HUES6 (cell line): ENCODE measurements around the gene DCBLD2.

Source experiments
- H3K27ac ChIP-seq: 2 replicates; pipeline ENCODE4 v1.7.0; 2013; ENCODE audit warnings: low read depth, mild to moderate bottlenecking, low read length, inconsistent platforms
- H3K27me3 ChIP-seq: 2 replicates; pipeline ENCODE4 v1.6.1; 2013; ENCODE audit warnings: low read length; ENCODE audit not compliant: control insufficient read depth, insufficient read depth
- H3K36me3 ChIP-seq: 2 replicates; pipeline ENCODE4 v1.6.1; 2013; ENCODE audit warnings: low read length; ENCODE audit not compliant: control insufficient read depth, insufficient read depth
- H3K4me1 ChIP-seq: 2 replicates; pipeline ENCODE4 v1.6.1; 2013; ENCODE audit warnings: low read length; ENCODE audit not compliant: control insufficient read depth, insufficient read depth
- H3K4me3 ChIP-seq: 2 replicates; pipeline ENCODE4 v1.5.1; 2013; ENCODE audit warnings: low read depth, low read length
- H3K9ac ChIP-seq: one replicate; pipeline ENCODE4 v1.6.1; 2013; ENCODE audit warnings: mild to moderate bottlenecking, low read length
- H3K9me3 ChIP-seq: 2 replicates; pipeline ENCODE4 v1.6.1; 2013; ENCODE audit warnings: low read depth, low read length; ENCODE audit not compliant: control insufficient read depth, insufficient read depth

DCBLD2 gene

DNA sequence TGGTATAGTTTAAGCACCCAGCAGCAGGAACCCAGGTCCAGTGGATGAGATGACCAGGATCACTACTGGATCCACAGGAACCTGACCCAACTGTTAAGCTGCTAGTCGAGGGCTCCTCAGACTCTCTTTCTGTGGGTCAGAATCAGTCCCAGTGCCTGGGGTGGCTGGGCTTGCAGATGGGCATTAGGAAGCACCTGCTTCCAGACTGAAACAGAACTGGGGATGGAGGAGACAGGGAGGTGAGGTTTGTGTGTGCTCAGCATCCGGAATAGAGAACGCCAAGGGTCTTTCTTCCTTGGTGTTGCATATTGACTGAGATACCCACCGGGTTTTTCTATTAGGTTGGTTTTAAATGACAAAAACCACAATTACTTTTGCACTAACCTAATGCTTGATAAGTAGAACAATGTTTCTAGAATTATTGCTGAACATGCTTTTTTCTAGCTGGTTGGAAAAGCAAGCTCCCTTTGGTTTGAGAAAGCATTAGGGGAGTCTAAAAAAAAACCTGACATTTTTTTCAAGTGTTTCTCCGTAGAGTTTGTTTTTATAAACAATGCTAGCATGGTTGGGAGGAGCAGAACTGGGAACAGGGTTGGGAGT, 137.6 kb downstream of the DCBLD2 start:
- Histone ChIP-seq H3K36me3 (no peaks in the 10 kb centered on the region), H3K9ac (no peak overlapping the region), H3K4me3 (no peak overlapping the region), H3K9me3 (no peaks in the 10 kb centered on the region), H3K27ac (no peak overlapping the region), H3K4me1 (peaks cover 12% of the 10 kb centered on the region), H3K27me3 (no peaks in the 10 kb centered on the region)

DNA sequence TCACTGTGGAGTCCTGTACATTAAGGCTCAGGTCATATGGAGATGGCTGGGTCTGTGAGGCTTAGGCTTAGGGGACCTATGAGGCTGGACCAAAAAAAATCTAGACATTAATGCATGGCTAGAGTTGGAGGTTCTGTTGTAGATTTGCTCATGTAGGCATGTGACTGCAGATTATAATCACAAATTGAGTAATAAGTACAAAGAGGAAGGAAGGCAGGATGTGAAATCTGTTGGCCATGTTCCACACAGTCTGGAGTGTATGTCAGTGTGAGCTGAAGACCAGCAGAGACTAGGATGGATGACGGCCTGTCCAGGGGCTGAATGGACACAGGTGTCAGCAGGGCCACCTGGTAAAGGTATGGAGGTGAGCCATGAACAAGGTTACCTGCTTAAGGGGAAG, 138.4 kb downstream of the DCBLD2 start, which contains the start of gene ST3GAL6:
Gene ST3GAL6, plus strand, starts transcription at position 265 of the 400 bp plus-strand sequence. CDS start 5,101 bp downstream, outside the sequence.
- no peaks in the 10 kb centered on the region for H3K36me3 ChIP-seq
- H3K27ac ChIP-seq, result no peak within 1 kb of the TSS
- no peaks in the 10 kb centered on the region for H3K9me3 ChIP-seq
- no peak within 1 kb of the TSS for H3K4me3 ChIP-seq
- peaks cover 12% of the 10 kb centered on the region for H3K4me1 ChIP-seq
- H3K27me3 ChIP-seq, result no peaks in the 10 kb centered on the region
- H3K9ac ChIP-seq, result no peak within 1 kb of the TSS

DNA sequence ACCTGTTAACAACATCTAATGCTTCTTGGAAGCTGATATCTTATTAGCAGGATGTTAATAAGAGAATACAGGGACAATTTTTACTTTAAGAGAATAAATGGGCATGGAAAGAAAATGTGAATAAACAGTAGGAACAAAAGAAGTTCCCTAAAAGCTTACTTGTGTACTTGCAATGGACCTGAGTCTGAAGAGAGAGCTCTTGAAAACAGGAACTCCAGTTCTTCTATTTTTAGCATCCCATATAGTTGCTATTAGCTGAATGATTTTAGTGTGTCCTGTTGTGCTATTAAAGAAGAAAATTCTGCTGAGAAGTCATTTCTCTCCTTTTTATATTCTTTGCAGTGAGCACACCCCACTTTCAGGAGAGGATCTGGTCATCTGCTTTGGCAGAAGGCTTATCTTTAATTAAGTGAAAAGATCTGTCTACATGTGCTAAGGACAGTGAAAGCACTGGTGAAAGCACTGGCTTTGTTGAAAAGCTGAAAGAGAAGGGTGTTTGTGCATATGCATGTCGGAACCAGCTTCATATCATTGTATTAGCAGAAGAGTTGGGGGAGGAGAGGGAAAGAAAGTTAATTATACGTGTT, 139.8 kb downstream of the DCBLD2 start:
- Histone ChIP-seq H3K36me3 (no peaks in the 10 kb centered on the region), H3K4me1 (peaks cover 12% of the 10 kb centered on the region), H3K27me3 (no peaks in the 10 kb centered on the region), H3K4me3 (no peak overlapping the region), H3K27ac (no peak overlapping the region), H3K9me3 (no peaks in the 10 kb centered on the region), H3K9ac (no peak overlapping the region)

DNA sequence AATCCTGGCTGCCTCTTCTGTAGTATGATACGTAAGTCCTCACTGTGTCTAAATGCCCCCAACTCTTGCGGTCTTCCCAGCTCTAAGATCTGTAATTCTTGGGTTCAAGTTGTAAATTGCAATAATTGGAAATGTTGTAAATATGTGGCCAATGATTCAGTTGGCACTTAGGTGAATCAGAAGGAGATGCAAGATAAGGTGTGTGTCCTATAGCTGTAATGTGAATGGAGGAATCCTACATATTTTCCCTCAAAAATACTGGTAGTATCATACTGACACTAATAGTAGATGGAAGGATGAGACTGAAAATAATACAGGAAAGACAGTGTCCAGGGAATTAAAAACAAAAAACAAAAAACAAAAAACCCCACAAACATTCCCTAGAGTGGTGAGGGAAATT, 141.9 kb downstream of the DCBLD2 start:
- Histone ChIP-seq H3K4me1 (peaks cover 8% of the 10 kb centered on the region), H3K9ac (no peak overlapping the region), H3K27ac (no peak overlapping the region), H3K4me3 (no peak overlapping the region), H3K36me3 (no peaks in the 10 kb centered on the region), H3K27me3 (no peaks in the 10 kb centered on the region), H3K9me3 (no peaks in the 10 kb centered on the region)

DNA sequence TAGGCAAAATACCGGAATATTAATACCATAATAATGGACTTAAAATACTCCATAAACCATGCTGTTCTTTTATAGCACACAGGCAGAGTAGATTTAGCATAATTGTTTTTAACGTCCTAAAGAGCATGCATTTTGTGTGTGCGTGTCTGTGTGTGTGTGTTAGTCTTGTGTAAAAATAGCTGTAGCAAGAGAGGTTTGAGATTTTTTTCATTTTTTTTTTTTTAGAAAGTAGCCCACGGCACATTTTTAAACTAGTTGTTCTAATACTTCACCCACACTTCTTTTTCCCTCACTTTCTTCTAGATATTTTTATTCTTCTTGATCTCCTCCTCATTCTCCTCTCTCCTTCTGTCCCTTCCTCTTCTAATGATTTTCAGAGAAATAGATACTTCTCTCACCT, 145.9 kb downstream of the DCBLD2 start:
- Histone ChIP-seq H3K4me1 (no peaks in the 10 kb centered on the region), H3K27ac (no peak overlapping the region), H3K36me3 (no peaks in the 10 kb centered on the region), H3K9ac (no peak overlapping the region), H3K9me3 (no peaks in the 10 kb centered on the region), H3K27me3 (no peaks in the 10 kb centered on the region), H3K4me3 (no peak overlapping the region)

DNA sequence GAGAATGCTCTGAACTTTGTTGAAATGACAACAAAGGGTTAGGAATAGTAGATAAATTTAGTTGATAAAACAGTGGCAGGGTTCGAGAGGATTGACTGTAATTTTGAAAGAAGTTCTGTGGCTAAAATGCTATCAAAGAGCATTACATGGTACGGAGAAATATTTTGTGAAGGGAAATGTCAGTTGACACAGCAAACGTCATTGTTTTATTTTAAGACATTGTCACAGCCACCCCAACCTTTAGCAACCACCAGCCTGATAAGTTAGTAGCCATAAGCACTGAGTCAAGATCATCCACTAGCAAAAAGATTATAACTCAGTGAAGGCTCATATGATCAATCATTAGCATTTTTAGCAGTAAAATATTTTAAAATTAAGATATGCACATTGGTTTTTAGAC, 147.0 kb downstream of the DCBLD2 start:
- Histone ChIP-seq H3K27ac (no peak overlapping the region), H3K4me1 (peaks cover 3% of the 10 kb centered on the region; the same call in 1 of the 2 replicates), H3K4me3 (no peak overlapping the region), H3K9ac (no peak overlapping the region), H3K9me3 (no peaks in the 10 kb centered on the region), H3K36me3 (no peaks in the 10 kb centered on the region), H3K27me3 (no peaks in the 10 kb centered on the region)

DNA sequence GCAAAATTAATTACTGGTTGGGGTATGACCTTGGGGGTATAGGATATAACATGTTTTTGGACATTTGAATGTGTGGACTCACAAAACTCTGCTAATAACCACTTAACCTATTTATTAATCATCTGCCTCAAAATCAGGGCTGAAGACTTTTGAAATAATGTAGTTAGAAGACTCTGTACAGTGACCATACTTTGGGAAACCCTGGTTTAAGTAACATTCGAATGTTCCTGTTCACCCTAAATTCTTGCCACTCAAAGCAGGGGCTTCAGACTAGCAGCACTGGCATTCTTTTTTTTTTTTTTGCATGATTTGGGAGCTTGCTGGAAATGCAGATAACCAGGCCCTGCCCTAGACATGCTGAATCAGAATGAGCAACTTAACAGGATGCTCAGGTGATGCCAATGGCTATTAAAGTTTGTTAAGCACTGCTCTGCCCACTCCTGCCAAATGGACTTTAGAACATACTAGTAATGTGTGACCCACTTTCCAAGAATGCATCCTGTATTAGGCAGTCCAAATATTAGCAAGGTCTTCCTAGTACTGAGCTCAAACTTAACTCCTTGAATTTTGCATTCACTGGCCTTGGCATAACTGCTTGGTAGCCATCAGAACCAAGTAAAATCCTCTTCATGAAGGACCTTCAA, 151.1 kb downstream of the DCBLD2 start:
- H3K4me3 ChIP-seq, result no peak overlapping the region
- H3K4me1 ChIP-seq, result peaks cover 9% of the 10 kb centered on the region; the same call in 1 of the 2 replicates
- H3K36me3 ChIP-seq, result no peaks in the 10 kb centered on the region
- H3K27ac ChIP-seq, result no peak overlapping the region
- H3K27me3 ChIP-seq, result no peaks in the 10 kb centered on the region
- H3K9ac ChIP-seq, result no peak overlapping the region
- no peaks in the 10 kb centered on the region for H3K9me3 ChIP-seq

DNA sequence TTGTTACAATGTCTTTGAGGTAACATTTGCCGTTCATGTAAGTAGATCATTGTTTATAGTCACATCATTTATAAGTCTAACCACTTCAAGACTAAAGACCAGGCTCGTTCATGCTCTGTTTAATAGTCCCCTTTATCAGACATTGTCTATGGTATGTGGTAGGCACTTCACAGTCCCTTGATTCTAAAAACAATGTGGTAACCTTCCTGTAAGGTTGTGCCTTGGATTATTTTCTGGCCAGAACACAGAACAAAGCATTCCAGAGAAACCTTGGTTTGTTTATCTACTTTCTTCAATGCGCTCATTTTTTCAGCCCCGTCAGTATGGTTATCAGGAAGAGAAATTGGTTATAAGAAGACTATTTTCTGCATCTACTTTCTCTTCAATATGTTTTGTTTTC, 154.6 kb downstream of the DCBLD2 start:
- Histone ChIP-seq H3K4me1 (peaks cover 9% of the 10 kb centered on the region; the same call in 1 of the 2 replicates), H3K27ac (no peak overlapping the region), H3K9me3 (no peaks in the 10 kb centered on the region), H3K9ac (no peak overlapping the region), H3K27me3 (no peaks in the 10 kb centered on the region), H3K4me3 (no peak overlapping the region), H3K36me3 (no peaks in the 10 kb centered on the region)

DNA sequence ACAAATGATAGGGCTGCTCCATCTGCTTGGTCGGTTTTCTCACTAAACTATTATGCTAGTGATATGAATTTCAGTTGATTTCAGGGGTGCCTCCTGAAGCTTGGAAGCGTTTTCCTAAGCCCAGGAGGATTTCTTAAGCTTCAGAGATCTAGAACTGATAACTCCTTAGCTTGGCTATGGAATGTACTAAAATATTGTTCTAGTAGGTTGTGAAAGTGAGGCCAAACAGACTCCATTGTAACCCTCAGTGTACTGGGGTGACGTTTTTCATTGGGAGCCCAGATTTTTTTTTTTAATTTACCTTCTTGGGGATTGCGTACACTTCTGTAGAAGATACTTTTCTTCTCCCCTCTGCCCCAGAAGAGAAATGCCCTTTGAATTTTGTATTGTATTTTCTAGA, 155.4 kb downstream of the DCBLD2 start:
- H3K27ac ChIP-seq, result no peak overlapping the region
- H3K4me1 ChIP-seq, result peaks cover 9% of the 10 kb centered on the region; the same call in 1 of the 2 replicates
- no peaks in the 10 kb centered on the region for H3K36me3 ChIP-seq
- H3K27me3 ChIP-seq, result no peaks in the 10 kb centered on the region
- H3K4me3 ChIP-seq, result no peak overlapping the region
- H3K9ac ChIP-seq, result no peak overlapping the region
- no peaks in the 10 kb centered on the region for H3K9me3 ChIP-seq
